ENCODE results near the gene TMEM41A. TPM values are rescaled to one million over a fixed set of nuclear protein-coding genes. Genes with fewer than 3 reads are reported as not detected.

TMEM41A gene
- total RNA-seq, 1 donor from 2014 or later, result 9.6 TPM

DNA sequence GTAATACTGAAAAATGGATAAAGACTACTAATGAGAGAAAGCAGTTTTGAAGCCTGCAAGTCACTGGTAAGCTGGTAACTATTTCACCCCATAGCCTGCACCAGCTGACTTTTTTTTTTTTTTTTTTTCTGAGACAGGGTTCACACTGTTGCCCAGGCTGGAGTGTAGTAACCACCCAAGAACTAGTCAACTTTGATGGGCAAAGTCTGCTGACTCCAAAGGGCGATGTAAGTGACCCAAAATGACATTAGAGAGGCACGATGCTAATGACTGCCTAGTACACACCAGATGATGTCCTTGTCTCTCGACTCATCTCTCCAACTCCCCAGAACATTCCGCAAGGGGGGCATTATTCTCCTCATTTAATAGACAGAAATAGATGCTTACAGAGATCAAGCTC, 12.9 kb upstream of the TMEM41A start:
- no peak for TF ChIP-seq POLR2AphosphoS5 (IDR thresholded peaks at IDR 0.05; ENCODE audit: insufficient read depth in 1 of 2, low read depth in 1 of 2)
- TF ChIP-seq, protein P1, sequence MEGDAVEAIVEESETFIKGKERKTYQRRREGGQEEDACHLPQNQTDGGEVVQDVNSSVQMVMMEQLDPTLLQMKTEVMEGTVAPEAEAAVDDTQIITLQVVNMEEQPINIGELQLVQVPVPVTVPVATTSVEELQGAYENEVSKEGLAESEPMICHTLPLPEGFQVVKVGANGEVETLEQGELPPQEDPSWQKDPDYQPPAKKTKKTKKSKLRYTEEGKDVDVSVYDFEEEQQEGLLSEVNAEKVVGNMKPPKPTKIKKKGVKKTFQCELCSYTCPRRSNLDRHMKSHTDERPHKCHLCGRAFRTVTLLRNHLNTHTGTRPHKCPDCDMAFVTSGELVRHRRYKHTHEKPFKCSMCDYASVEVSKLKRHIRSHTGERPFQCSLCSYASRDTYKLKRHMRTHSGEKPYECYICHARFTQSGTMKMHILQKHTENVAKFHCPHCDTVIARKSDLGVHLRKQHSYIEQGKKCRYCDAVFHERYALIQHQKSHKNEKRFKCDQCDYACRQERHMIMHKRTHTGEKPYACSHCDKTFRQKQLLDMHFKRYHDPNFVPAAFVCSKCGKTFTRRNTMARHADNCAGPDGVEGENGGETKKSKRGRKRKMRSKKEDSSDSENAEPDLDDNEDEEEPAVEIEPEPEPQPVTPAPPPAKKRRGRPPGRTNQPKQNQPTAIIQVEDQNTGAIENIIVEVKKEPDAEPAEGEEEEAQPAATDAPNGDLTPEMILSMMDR (IDR thresholded peaks at IDR 0.05), result no peak
- no peak for TF ChIP-seq POLR2A (IDR thresholded peaks at IDR 0.05)
- no peaks in the 10 kb centered on the region for H3K9me3 ChIP-seq
- H3K36me3 ChIP-seq, result no peaks in the 10 kb centered on the region
- intact Hi-C loops (cut with DNase I), result no loop called here
- no peaks in the 10 kb centered on the region for H3K27me3 ChIP-seq
- no peak overlapping the region for H3K4me3 ChIP-seq
- DNase-seq (ENCODE audit: extremely low spot score in 2 of 2), result no peak
- H3K27ac ChIP-seq, result no peak overlapping the region
- no peaks in the 10 kb centered on the region for H3K4me1 ChIP-seq

DNA sequence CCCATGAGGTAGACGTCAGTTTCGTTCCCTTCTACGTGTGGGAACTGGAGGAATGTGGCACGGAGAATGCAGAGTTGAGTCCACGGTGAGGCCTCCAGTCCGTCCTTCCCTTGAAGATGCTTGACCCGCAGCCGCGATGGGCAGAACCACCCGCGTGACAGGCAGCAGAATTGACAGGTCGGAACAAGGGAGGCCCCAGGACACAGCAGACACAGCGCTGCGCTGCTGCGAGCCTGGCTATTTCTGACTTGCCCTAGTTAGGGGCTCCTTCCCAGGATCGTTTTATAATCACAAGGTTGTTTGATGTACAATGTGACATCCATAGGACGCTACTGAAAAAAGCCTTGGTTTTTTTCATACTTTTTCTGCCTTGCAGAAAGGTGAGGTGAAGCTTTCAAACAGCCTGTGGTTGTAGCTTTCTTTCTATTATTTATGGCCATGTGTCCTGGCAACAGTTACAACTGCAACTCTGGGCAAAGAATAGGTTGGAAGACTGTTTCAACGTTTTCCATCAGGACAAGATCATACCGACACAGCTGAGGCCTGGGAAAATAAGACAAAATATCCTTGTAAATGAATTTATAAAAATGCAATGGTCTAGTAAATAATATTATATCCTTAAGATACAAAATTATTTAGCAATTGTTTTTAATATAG, 9.6 kb upstream of the TMEM41A start:
- no peak overlapping the region for H3K4me3 ChIP-seq
- no peak overlapping the region for H3K27ac ChIP-seq
- no peaks in the 10 kb centered on the region for H3K4me1 ChIP-seq
- H3K27me3 ChIP-seq, result no peaks in the 10 kb centered on the region
- DNase-seq (ENCODE audit: extremely low spot score in 2 of 2), result no peak
- H3K36me3 ChIP-seq, result no peaks in the 10 kb centered on the region
- TF ChIP-seq, protein P1 (IDR thresholded peaks at IDR 0.05), result no peak
- no peak for TF ChIP-seq POLR2AphosphoS5 (IDR thresholded peaks at IDR 0.05; ENCODE audit: insufficient read depth in 1 of 2, low read depth in 1 of 2)
- TF ChIP-seq POLR2A (IDR thresholded peaks at IDR 0.05), result no peak
- H3K9me3 ChIP-seq, result no peaks in the 10 kb centered on the region
- intact Hi-C loops (cut with DNase I), result no loop called here

DNA sequence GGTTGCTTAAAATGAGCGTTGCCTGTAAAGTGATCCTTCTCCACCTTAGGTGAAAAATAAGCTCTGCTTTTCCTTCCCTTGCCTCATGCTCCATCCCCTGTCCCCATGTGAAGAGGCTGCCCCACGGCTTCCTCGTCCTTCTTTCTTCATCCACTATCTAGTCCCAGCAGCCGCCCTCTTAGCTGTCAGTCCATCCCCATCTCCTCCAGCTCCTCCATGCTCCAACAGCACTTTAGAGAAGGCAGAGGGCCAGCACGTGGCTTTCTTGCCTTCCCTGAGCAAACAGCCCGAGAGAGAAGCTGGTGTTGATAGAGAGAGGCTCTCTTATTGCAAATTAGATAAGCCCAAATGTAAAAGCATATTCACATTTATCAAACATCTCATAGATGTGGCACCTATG, 9.0 kb upstream of the TMEM41A start:
- H3K4me3 ChIP-seq, result no peak overlapping the region
- no peak for DNase-seq (ENCODE audit: extremely low spot score in 2 of 2)
- TF ChIP-seq POLR2AphosphoS5 (IDR thresholded peaks at IDR 0.05; ENCODE audit: insufficient read depth in 1 of 2, low read depth in 1 of 2) (no peak), POLR2A (IDR thresholded peaks at IDR 0.05) (no peak)
- TF ChIP-seq, protein P1 (IDR thresholded peaks at IDR 0.05), result no peak
- H3K4me1 ChIP-seq, result no peaks in the 10 kb centered on the region
- H3K27ac ChIP-seq, result no peak overlapping the region
- H3K27me3 ChIP-seq, result no peaks in the 10 kb centered on the region
- intact Hi-C loops (cut with DNase I), result no loop called here
- H3K9me3 ChIP-seq, result no peaks in the 10 kb centered on the region
- no peaks in the 10 kb centered on the region for H3K36me3 ChIP-seq

DNA sequence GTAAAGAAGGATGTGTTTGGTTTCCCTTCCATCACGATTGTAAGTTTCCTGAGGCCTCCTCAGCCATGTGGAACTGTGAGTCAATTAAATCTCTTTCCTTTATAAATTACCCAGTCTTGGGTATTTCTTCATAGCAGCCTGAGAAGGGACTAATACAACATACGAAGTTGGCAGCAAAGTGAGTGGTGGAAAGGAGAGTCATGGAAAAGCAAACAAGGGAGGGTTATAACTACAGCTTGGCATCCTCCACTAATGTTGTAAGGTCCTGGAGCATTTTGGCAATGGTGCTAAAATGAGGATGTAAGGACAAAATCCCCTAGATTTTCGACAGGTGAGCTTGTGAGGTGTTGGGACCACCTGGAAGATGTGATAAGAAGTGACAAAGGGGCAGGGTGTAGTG, 5.8 kb upstream of the TMEM41A start:
- TF ChIP-seq POLR2A (IDR thresholded peaks at IDR 0.05), result no peak
- H3K4me3 ChIP-seq, result no peak overlapping the region
- H3K27me3 ChIP-seq, result no peaks in the 10 kb centered on the region
- peaks cover under 1% of the 10 kb centered on the region for H3K4me1 ChIP-seq
- H3K9me3 ChIP-seq, result no peaks in the 10 kb centered on the region
- no peak for DNase-seq (ENCODE audit: extremely low spot score in 2 of 2)
- H3K27ac ChIP-seq, result no peak overlapping the region
- intact Hi-C loops (cut with DNase I), result no loop called here
- no peaks in the 10 kb centered on the region for H3K36me3 ChIP-seq

DNA sequence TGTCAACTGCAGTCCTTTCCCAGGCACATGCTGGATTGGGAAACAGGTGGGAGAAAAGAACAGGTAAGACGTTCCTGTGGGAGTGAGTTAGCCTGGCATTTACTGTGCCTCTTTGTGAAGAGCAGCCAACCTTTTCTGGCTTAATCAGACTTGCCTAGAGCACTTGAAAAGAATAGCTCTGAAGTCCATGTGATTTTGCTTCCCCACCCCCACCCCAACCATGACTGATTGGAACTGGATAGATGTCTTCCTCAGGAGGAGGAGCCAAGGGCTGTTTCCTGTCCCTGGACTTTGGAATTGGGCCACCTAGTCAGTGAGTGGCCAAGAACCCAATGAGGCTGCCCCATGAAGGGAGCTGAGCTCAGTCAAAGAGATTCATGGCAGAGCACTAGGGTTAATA, 4.7 kb upstream of the TMEM41A start:
- Histone ChIP-seq H3K27ac (no peak overlapping the region), H3K4me3 (no peak overlapping the region), H3K27me3 (no peaks in the 10 kb centered on the region), H3K9me3 (no peaks in the 10 kb centered on the region), H3K36me3 (no peaks in the 10 kb centered on the region), H3K4me1 (peaks cover 6% of the 10 kb centered on the region)
- no peak for DNase-seq (ENCODE audit: extremely low spot score in 2 of 2)
- intact Hi-C loops (cut with DNase I), result no loop called here
- TF ChIP-seq POLR2AphosphoS5 (IDR thresholded peaks at IDR 0.05; ENCODE audit: insufficient read depth in 1 of 2, low read depth in 1 of 2), result no peak
- TF ChIP-seq, protein P1 (IDR thresholded peaks at IDR 0.05), result no peak
- no peak for TF ChIP-seq POLR2A (IDR thresholded peaks at IDR 0.05)
